A673 (cell line): Measurements from ENCODE around the gene PRADC1. TPM values are rescaled to one million over a fixed set of nuclear protein-coding genes. Genes with fewer than 3 reads are reported as not detected.

Source experiments
- BruUV-seq: library from RNA; stranded (reverse); fragments of 400-500 nt; replicated peaks from 2 replicates; lab custom pipeline; 2021; lab: Mats Ljungman, UMichigan
- CTCF ChIA-PET: fragments of 300-600 bp; sonication (Branson Sonifier 250); formaldehyde crosslinking; loops from one replicate; lab custom pipeline; 2022; ENCODE audit warnings: antibody characterized with exemption; lab: Charles Lee
- POLR2A ChIA-PET: fragments of 300-600 bp; sonication (Branson Sonifier 250); formaldehyde crosslinking; loops from one replicate; lab custom pipeline; 2022; ENCODE audit warnings: antibody characterized with exemption; ENCODE audit not compliant: low non-redundant PET; lab: Charles Lee
- DNase-seq: peaks from one replicate; pipeline ENCODE4 v3.0.0-alpha.2; 2015; ENCODE audit warnings: low spot score
- H3K27ac ChIP-seq: fragments of 200-600 bp; sonication (generic); 2 replicates; pipeline ENCODE4 v1.5.1; 2016; ENCODE audit warnings: mixed run types, low read depth, mild to moderate bottlenecking, mixed read lengths, antibody characterized with exemption, low read length; ENCODE audit not compliant: poor library complexity, severe bottlenecking
- H3K27me3 ChIP-seq: fragments of 200-600 bp; sonication (generic); replicated peaks from 2 replicates; pipeline ENCODE4 v1.6.1; 2017; ENCODE audit warnings: mixed run types, low read depth, mild to moderate bottlenecking, mixed read lengths, antibody characterized with exemption, low read length; ENCODE audit not compliant: insufficient read depth, poor library complexity
- H3K36me3 ChIP-seq: fragments of 200-600 bp; sonication (generic); 2 replicates; pipeline ENCODE4 v1.6.1; 2016; ENCODE audit warnings: mixed run types, mild to moderate bottlenecking, mixed read lengths, antibody characterized with exemption, low read length; ENCODE audit not compliant: insufficient read depth, poor library complexity, severe bottlenecking
- H3K4me1 ChIP-seq: fragments of 200-600 bp; sonication (generic); 2 replicates; pipeline ENCODE4 v1.6.1; 2017; ENCODE audit warnings: mixed run types, mild to moderate bottlenecking, mixed read lengths, antibody characterized with exemption, low read length; ENCODE audit not compliant: insufficient read depth, poor library complexity, severe bottlenecking
- H3K4me3 ChIP-seq: fragments of 200-600 bp; sonication (generic); 2 replicates; pipeline ENCODE4 v1.5.1; 2016; ENCODE audit warnings: low read depth, mixed run types, mild to moderate bottlenecking, mixed read lengths, low read length; ENCODE audit not compliant: poor library complexity, severe bottlenecking
- H3K9me3 ChIP-seq: fragments of 200-600 bp; sonication (generic); 2 replicates; pipeline ENCODE4 v1.6.1; 2016; ENCODE audit warnings: mixed run types, low read depth, mild to moderate bottlenecking, mixed read lengths, antibody characterized with exemption, low read length; ENCODE audit not compliant: poor library complexity, severe bottlenecking
- CTCF ChIP-seq: fragments of 300-800, 200-600 bp; sonication (generic); conservative IDR thresholded peaks from 2 replicates; pipeline ENCODE4 v1.5.1; 2017; ENCODE audit warnings: low read depth, mild to moderate bottlenecking, antibody characterized with exemption, low read length, moderate library complexity, mixed read lengths
- EZH2 ChIP-seq: fragments of 200-600 bp; sonication (generic); IDR thresholded peaks from 2 replicates; pipeline ENCODE4 v1.6.1; 2017; ENCODE audit warnings: borderline replicate concordance, low read depth, mild to moderate bottlenecking, mixed read lengths, antibody characterized with exemption, low read length; ENCODE audit not compliant: poor library complexity, severe bottlenecking
- intact Hi-C: fragments of 100-400 bp; cut with micrococcal nuclease; formaldehyde crosslinking; loops from one replicate; pipeline ENCODE4 v1.10.0; 2022; ENCODE audit not compliant: unreplicated experiment
- total RNA-seq: library from RNA; stranded (reverse); gene quantifications from 2 replicates; pipeline ENCODE4 v1.2.3, GENCODE V29; 2021

The PRADC1 gene
- total RNA-seq, 1 experiment from 2014 or later, result 17.7 TPM

- no peak for DNase-seq
- Histone ChIP-seq H3K27me3 (no peaks in the 10 kb centered on the region), H3K36me3 (peaks cover 61% of the 10 kb centered on the region), H3K27ac (no peak overlapping the region), H3K4me3 (no peak overlapping the region), H3K9me3 (no peaks in the 10 kb centered on the region), H3K4me1 (no peaks in the 10 kb centered on the region)
- BruUV-seq, result no TSS peak
- CTCF ChIA-PET, result no interaction called here
- TF ChIP-seq EZH2 (no peak), CTCF (no peak)
- intact Hi-C loops, result no loop called here
- POLR2A ChIA-PET, result no interaction called here
These were observed 20.4 kb upstream of the PRADC1 start for GRCh38 chr2:73253400-73253799.

GRCh38 chr2:73252238-73253027 is 19.4 kb upstream of the PRADC1 start:
- no peak for DNase-seq
- Histone ChIP-seq H3K27ac (no peak overlapping the region), H3K4me1 (no peaks in the 10 kb centered on the region), H3K4me3 (no peak overlapping the region), H3K27me3 (no peaks in the 10 kb centered on the region), H3K9me3 (no peaks in the 10 kb centered on the region), H3K36me3 (peaks cover 67% of the 10 kb centered on the region)
- intact Hi-C loops, result no loop called here
- TF ChIP-seq CTCF, result no peak
- TF ChIP-seq EZH2, result no peak
- CTCF ChIA-PET, result no interaction called here
- POLR2A ChIA-PET, result no interaction called here
- BruUV-seq, result no TSS peak

GRCh38 chr2:73250872-73251846 is 18.1 kb upstream of the PRADC1 start:
- BruUV-seq, result no TSS peak
- Histone ChIP-seq H3K27ac (no peak overlapping the region), H3K36me3 (peaks cover 80% of the 10 kb centered on the region), H3K27me3 (no peaks in the 10 kb centered on the region), H3K4me3 (no peak overlapping the region), H3K4me1 (no peaks in the 10 kb centered on the region), H3K9me3 (no peaks in the 10 kb centered on the region)
- no peak for TF ChIP-seq CTCF
- no peak for TF ChIP-seq EZH2
- POLR2A ChIA-PET, result no interaction called here
- DNase-seq, result no peak
- CTCF ChIA-PET, result interaction anchor here (0.6 kb wide), 1 partner anchor 13 kb away, joined by 3 read pairs; no protein-coding TSS in a partner anchor
- intact Hi-C loops, result no loop called here
